ENCODE measurements around the gene C2orf74.

C2orf74 gene

DNA sequence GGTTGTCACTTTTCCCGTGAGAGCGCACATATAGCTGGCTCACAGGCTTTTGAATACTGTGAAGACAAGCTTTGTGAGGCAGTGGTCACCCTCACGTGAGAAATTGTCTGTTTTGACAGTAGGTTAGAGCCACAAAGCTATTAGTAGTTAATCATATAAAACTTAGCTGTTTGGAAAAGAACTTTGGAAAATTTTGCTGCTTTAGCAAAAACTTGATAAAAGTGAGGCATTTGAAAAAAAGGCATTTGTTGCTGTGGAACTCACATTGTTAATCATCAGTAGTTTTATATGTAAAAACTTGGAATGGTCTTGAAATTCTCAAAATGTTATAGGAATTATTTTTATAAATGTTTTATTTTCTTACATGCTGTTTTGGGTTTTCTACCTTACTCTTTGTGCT is 22.3 kb downstream of the C2orf74 start:
- H3K4me3 ChIP-seq (ENCODE audit: low read length, poor library complexity, severe bottlenecking), result peak overlapping the region; percentile 33
- H3K36me3 ChIP-seq (ENCODE audit: insufficient read depth, low read length), result peaks cover 57% of the 10 kb centered on the region
- H3K27me3 ChIP-seq (ENCODE audit: insufficient read depth, low read length, poor library complexity, severe bottlenecking), result no peaks in the 10 kb centered on the region
- no peak overlapping the region for H2AFZ ChIP-seq (ENCODE audit: low read length)
- no peak overlapping the region for H3K9ac ChIP-seq (ENCODE audit: low read depth, low read length, poor library complexity, severe bottlenecking)
- H4K20me1 ChIP-seq (ENCODE audit: insufficient read depth, low read length, poor library complexity, severe bottlenecking), result peaks cover 58% of the 10 kb centered on the region
- TF ChIP-seq, protein P1, sequence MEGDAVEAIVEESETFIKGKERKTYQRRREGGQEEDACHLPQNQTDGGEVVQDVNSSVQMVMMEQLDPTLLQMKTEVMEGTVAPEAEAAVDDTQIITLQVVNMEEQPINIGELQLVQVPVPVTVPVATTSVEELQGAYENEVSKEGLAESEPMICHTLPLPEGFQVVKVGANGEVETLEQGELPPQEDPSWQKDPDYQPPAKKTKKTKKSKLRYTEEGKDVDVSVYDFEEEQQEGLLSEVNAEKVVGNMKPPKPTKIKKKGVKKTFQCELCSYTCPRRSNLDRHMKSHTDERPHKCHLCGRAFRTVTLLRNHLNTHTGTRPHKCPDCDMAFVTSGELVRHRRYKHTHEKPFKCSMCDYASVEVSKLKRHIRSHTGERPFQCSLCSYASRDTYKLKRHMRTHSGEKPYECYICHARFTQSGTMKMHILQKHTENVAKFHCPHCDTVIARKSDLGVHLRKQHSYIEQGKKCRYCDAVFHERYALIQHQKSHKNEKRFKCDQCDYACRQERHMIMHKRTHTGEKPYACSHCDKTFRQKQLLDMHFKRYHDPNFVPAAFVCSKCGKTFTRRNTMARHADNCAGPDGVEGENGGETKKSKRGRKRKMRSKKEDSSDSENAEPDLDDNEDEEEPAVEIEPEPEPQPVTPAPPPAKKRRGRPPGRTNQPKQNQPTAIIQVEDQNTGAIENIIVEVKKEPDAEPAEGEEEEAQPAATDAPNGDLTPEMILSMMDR (conservative IDR thresholded peaks at IDR 0.05; ENCODE audit: low read length), result no peak
- TF ChIP-seq EZH2phosphoT487 (IDR thresholded peaks at IDR 0.05; ENCODE audit: borderline replicate concordance), result no peak
- H3K4me1 ChIP-seq (ENCODE audit: insufficient read depth, low read length, poor library complexity, severe bottlenecking), result peaks cover 53% of the 10 kb centered on the region
- H3F3A ChIP-seq (ENCODE audit: low read depth), result no peaks in the 10 kb centered on the region
- no peaks in the 10 kb centered on the region for H3K9me3 ChIP-seq (ENCODE audit: insufficient read depth, low read depth, low read length)
- H3K9me2 ChIP-seq (replicated peaks; ENCODE audit: low read depth, low read length), result no peaks in the 10 kb centered on the region
- peaks cover 57% of the 10 kb centered on the region for H3K79me2 ChIP-seq (ENCODE audit: insufficient read depth, low read length)
- H3K4me2 ChIP-seq (ENCODE audit: low read depth, low read length, poor library complexity, severe bottlenecking), result peak overlapping the region; percentile 60

DNA sequence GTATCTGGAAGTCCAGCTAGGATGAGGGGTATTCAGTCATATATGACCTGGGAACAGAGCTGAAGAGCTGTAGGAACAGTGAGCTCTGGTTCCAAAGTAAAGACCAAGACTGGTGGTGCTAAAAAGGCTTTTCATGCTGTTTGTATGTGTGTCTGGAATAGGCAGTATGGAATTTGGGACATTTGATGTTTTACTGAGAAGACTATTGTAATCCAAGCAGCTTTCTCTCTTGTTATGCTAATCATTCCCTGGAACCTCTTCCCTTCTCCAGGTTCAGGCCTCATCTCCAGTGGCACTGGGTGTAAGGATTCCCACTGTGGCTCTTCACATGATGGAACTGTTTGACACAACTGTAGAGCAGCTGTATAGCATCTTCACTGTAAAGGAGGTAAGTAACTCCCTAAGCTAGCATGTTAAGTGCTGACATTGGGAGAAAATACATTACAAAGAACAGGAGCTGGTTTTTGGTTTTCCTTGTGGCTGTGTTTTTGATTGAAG is 23.3 kb downstream of the C2orf74 start:
- H3K36me3 ChIP-seq (ENCODE audit: insufficient read depth, low read length), result peaks cover 67% of the 10 kb centered on the region
- TF ChIP-seq, protein P1 (conservative IDR thresholded peaks at IDR 0.05; ENCODE audit: low read length), result no peak
- no peak for TF ChIP-seq EZH2phosphoT487 (IDR thresholded peaks at IDR 0.05; ENCODE audit: borderline replicate concordance)
- no peaks in the 10 kb centered on the region for H3K9me2 ChIP-seq (replicated peaks; ENCODE audit: low read depth, low read length)
- H3K27me3 ChIP-seq (ENCODE audit: insufficient read depth, low read length, poor library complexity, severe bottlenecking), result no peaks in the 10 kb centered on the region
- H3K79me2 ChIP-seq (ENCODE audit: insufficient read depth, low read length), result peaks cover 47% of the 10 kb centered on the region
- H3K9ac ChIP-seq (ENCODE audit: low read depth, low read length, poor library complexity, severe bottlenecking), result no peak overlapping the region
- no peaks in the 10 kb centered on the region for H3K9me3 ChIP-seq (ENCODE audit: insufficient read depth, low read depth, low read length)
- H2AFZ ChIP-seq (ENCODE audit: low read length), result no peak overlapping the region
- H3F3A ChIP-seq (ENCODE audit: low read depth), result no peaks in the 10 kb centered on the region
- peaks cover 48% of the 10 kb centered on the region for H4K20me1 ChIP-seq (ENCODE audit: insufficient read depth, low read length, poor library complexity, severe bottlenecking)
- H3K4me3 ChIP-seq (ENCODE audit: low read length, poor library complexity, severe bottlenecking), result peak overlapping the region; percentile 10
- peaks cover 43% of the 10 kb centered on the region for H3K4me1 ChIP-seq (ENCODE audit: insufficient read depth, low read length, poor library complexity, severe bottlenecking)
- peak overlapping the region; percentile 48 for H3K4me2 ChIP-seq (ENCODE audit: low read depth, low read length, poor library complexity, severe bottlenecking)

DNA sequence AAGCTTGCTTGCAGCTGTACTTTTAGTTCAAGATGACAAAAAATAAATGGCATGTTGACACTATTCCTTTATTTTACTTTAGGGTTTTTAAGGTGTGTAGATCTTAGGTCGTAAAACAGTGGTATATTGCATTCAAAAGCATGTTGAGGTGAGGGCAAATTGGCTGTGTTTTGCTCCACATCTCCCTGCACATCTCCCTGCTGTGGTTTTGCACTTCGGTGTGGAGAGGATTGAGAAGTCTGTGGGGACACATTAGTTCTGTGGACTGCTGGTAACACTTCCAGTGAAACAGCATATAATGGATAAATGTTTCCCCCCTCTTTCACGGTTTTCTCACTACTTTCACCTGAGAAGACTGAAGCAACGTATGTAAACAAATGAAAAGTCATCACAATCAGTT is 25.1 kb downstream of the C2orf74 start:
- no peaks in the 10 kb centered on the region for H3K9me3 ChIP-seq (ENCODE audit: insufficient read depth, low read depth, low read length)
- H3K79me2 ChIP-seq (ENCODE audit: insufficient read depth, low read length), result peaks cover 29% of the 10 kb centered on the region
- H2AFZ ChIP-seq (ENCODE audit: low read length), result no peak overlapping the region
- no peaks in the 10 kb centered on the region for H3K9me2 ChIP-seq (replicated peaks; ENCODE audit: low read depth, low read length)
- no peaks in the 10 kb centered on the region for H3F3A ChIP-seq (ENCODE audit: low read depth)
- peaks cover 25% of the 10 kb centered on the region for H3K4me1 ChIP-seq (ENCODE audit: insufficient read depth, low read length, poor library complexity, severe bottlenecking)
- H3K9ac ChIP-seq (ENCODE audit: low read depth, low read length, poor library complexity, severe bottlenecking), result no peak overlapping the region
- H3K36me3 ChIP-seq (ENCODE audit: insufficient read depth, low read length), result peaks cover 71% of the 10 kb centered on the region
- no peak overlapping the region for H3K4me2 ChIP-seq (ENCODE audit: low read depth, low read length, poor library complexity, severe bottlenecking)
- H3K4me3 ChIP-seq (ENCODE audit: low read length, poor library complexity, severe bottlenecking), result no peak overlapping the region
- peaks cover 31% of the 10 kb centered on the region for H4K20me1 ChIP-seq (ENCODE audit: insufficient read depth, low read length, poor library complexity, severe bottlenecking)
- TF ChIP-seq, protein P1 (conservative IDR thresholded peaks at IDR 0.05; ENCODE audit: low read length), result no peak
- TF ChIP-seq EZH2phosphoT487 (IDR thresholded peaks at IDR 0.05; ENCODE audit: borderline replicate concordance), result no peak
- H3K27me3 ChIP-seq (ENCODE audit: insufficient read depth, low read length, poor library complexity, severe bottlenecking), result no peaks in the 10 kb centered on the region
